K562 (cell line): ENCODE measurements around the gene SLX9. TPM values are rescaled to one million over a fixed set of nuclear protein-coding genes. Genes with fewer than 3 reads are reported as not detected.
A peak's percentile ranks its signal among the peaks of the same experiment; 100 is the strongest.

ENCODE experiments used
- ATAC-seq: fragments of 200-7000 bp; cut with Tn5 transposase; 3 replicates; pipeline ENCODE4 v1.9.1; 2020; ENCODE audit warnings: moderate library complexity
- BruUV-seq: library from RNA; stranded (reverse); fragments of 400-500 nt; replicated peaks from 2 replicates; lab custom pipeline; 2021; lab: Mats Ljungman, UMichigan
- CTCF ChIA-PET: fragments of 300-600 bp; formaldehyde crosslinking; extraction: SDS; loops from one replicate; lab custom pipeline; 2021; ENCODE audit warnings: low intra/inter-chr PET ratio; lab: Yijun Ruan, JAX
- POLR2A ChIA-PET: fragments of 300-600, 350-650 bp; sonication (Branson Sonifier 250); formaldehyde crosslinking; extraction: SDS; loops from one replicate; lab custom pipeline; 2021; ENCODE audit warnings: antibody characterized with exemption, inconsistent platforms; lab: Yijun Ruan, JAX
- DNase-seq, 4 experiments: peaks; one replicate each; pipeline versions ENCODE4 v3.0.0 to v3.0.0-alpha.2; 2011 to 2018; ENCODE audit warnings: low spot score in 3 of 4, mixed read lengths in 3 of 4; ENCODE audit errors: extremely low read depth in 1 of 4
- FAIRE-seq: peaks from 2 replicates; lab custom pipeline; 2011; peaks lifted over from hg19 to GRCh38; lab: Jason Lieb, UNC
- H2AFZ ChIP-seq: 2 replicates; pipeline ENCODE4 v1.6.0; 2011; ENCODE audit warnings: low read depth, low read length, control low read depth, inconsistent platforms
- H3K27ac ChIP-seq: fragments of 200-600 bp; 3 replicates; pipeline ENCODE4 v1.8.0; 2011; ENCODE audit warnings: low read depth, mild to moderate bottlenecking, control low read depth, inconsistent platforms, low read length, moderate library complexity, mixed read lengths; ENCODE audit errors: extremely low read depth
- H3K27me3 ChIP-seq, 2 experiments: fragments of 300-600 bp in 1 of 2; 2 replicates in 1 of 2; 3 replicates in 1 of 2; pipeline versions ENCODE4 v1.6.0 to v1.8.0; 2011; ENCODE audit warnings: inconsistent platforms in 2 of 2, low read length in 2 of 2, mild to moderate bottlenecking in 1 of 2, mixed read lengths in 1 of 2, moderate library complexity in 1 of 2; ENCODE audit not compliant: control insufficient read depth in 2 of 2, insufficient read depth in 2 of 2
- H3K36me3 ChIP-seq: fragments of 300-600 bp; 3 replicates; pipeline ENCODE4 v1.8.0; 2011; ENCODE audit warnings: mild to moderate bottlenecking, low read length, inconsistent platforms; ENCODE audit not compliant: control insufficient read depth, insufficient read depth
- H3K4me1 ChIP-seq, 2 experiments: fragments of 200-600 bp in 1 of 2; replicated peaks in 1 of 2; 2 replicates in 1 of 2; 3 replicates in 1 of 2; pipeline versions ENCODE4 v1.5.1 to v1.8.0; 2011; ENCODE audit warnings: inconsistent platforms in 2 of 2, low read length in 2 of 2, mild to moderate bottlenecking in 1 of 2, mixed read lengths in 1 of 2, moderate library complexity in 1 of 2; ENCODE audit not compliant: control insufficient read depth in 2 of 2, insufficient read depth in 2 of 2
- H3K4me2 ChIP-seq: 2 replicates; pipeline ENCODE4 v1.6.1; 2011; ENCODE audit warnings: low read length, control low read depth, inconsistent platforms, mixed read lengths; ENCODE audit not compliant: insufficient read depth
- H3K4me3 ChIP-seq: fragments of 200-600 bp; sonication (generic), shearing (Covaris generic); 2 replicates; pipeline ENCODE4 v1.5.1; 2016; ENCODE audit warnings: control low read depth, inconsistent platforms
- H3K79me2 ChIP-seq: fragments of 200-600 bp; 3 replicates; pipeline ENCODE4 v1.8.0; 2011; ENCODE audit warnings: low read length, inconsistent platforms; ENCODE audit not compliant: control insufficient read depth, insufficient read depth
- H3K9ac ChIP-seq, 2 experiments: 2 replicates each; pipeline versions ENCODE4 v1.6.0 to v1.6.1; 2011; ENCODE audit warnings: low read depth in 2 of 2, low read length in 2 of 2, control low read depth in 1 of 2, inconsistent platforms in 1 of 2, mild to moderate bottlenecking in 1 of 2, mixed read lengths in 1 of 2; ENCODE audit not compliant: insufficient read depth in 1 of 2
- H3K9me1 ChIP-seq: one replicate; pipeline ENCODE4 v1.6.0; 2011; ENCODE audit warnings: inconsistent platforms, mild to moderate bottlenecking, low read length, moderate library complexity; ENCODE audit not compliant: control insufficient read depth, insufficient read depth
- H3K9me3 ChIP-seq: replicated peaks from 2 replicates; pipeline ENCODE4 v1.5.1; 2011; ENCODE audit warnings: low read depth, low read length, inconsistent platforms; ENCODE audit not compliant: control insufficient read depth, insufficient read depth
- H4K20me1 ChIP-seq: replicated peaks from 2 replicates; pipeline ENCODE4 v1.6.1; 2011; ENCODE audit warnings: low read length, inconsistent platforms, mixed read lengths; ENCODE audit not compliant: control insufficient read depth, insufficient read depth
- MEF2D ChIP-seq: conservative IDR thresholded peaks from 2 replicates; pipeline ENCODE4 v1.6.1; 2016; ENCODE audit warnings: low read depth, missing genetic modification characterization, missing compliant biosample characterization
- NR2C1 ChIP-seq, 2 experiments: fragments of 450-650 bp; IDR thresholded peaks; 2 replicates each; pipeline ENCODE4 v1.6.1; 2017; ENCODE audit warnings: mild to moderate bottlenecking in 2 of 2, antibody characterized with exemption in 1 of 2, inconsistent platforms in 1 of 2, missing compliant biosample characterization in 1 of 2, missing genetic modification characterization in 1 of 2
- PCBP1 ChIP-seq: fragments of 200-400 bp; formaldehyde crosslinking; IDR thresholded peaks from 2 replicates; pipeline ENCODE4 v1.6.1; 2018; ENCODE audit warnings: mild to moderate bottlenecking, low read depth, low read length; ENCODE audit not compliant: poor library complexity, severe bottlenecking
- RBM15 ChIP-seq: fragments of 200-400 bp; formaldehyde crosslinking; IDR thresholded peaks from 2 replicates; pipeline ENCODE4 v1.6.1; 2018; ENCODE audit warnings: mild to moderate bottlenecking, low read length, moderate library complexity; ENCODE audit not compliant: insufficient read depth
- SUPT5H ChIP-seq: fragments of 450-650 bp; IDR thresholded peaks from 2 replicates; pipeline ENCODE4 v1.6.1; 2016
- TRIM24 ChIP-seq, 2 experiments: fragments of 450-650 bp; IDR thresholded peaks; 2 replicates each; pipeline ENCODE4 v1.6.1; 2016
- ZNF3 ChIP-seq: fragments of 250-450 bp; sonication (Bioruptor Pico); IDR thresholded peaks from 2 replicates; pipeline ENCODE4 v1.5.0; 2021; ENCODE audit warnings: mild to moderate bottlenecking, moderate library complexity
- ZNF57 ChIP-seq: fragments of 450-650 bp; formaldehyde crosslinking; IDR thresholded peaks from 2 replicates; pipeline ENCODE4 v1.4.0; 2020; ENCODE audit warnings: mild to moderate bottlenecking, moderate library complexity
- WGBS: fragments of 100-300 bp; shearing (Covaris generic); methylation state at CpG from one replicate; pipeline ENCODE4 v1.1.6; 2016; ENCODE audit warnings: low coverage, mixed read lengths; ENCODE audit not compliant: insufficient coverage; ENCODE audit errors: missing lambda C conversion rate; 5-methylcytosine and 5-hydroxymethylcytosine counted together
- in situ Hi-C: fragments of 300-500 bp; cut with MboI; formaldehyde crosslinking; loops from 4 replicates; pipeline ENCODE4 v1.15.0; 2018; ENCODE audit warnings: inconsistent platforms, mixed read lengths
- intact Hi-C: fragments of 100-400 bp; cut with micrococcal nuclease; formaldehyde crosslinking; loops from 2 replicates; pipeline ENCODE4 v1.14.2; 2022
- polyA plus RNA-seq, 8 experiments: library from polyadenylated mRNA; depleted of rRNA in 4 of 8; stranded (reverse) in 5 of 8; unstranded in 3 of 8; fragments of >200 nt; fragmentation: Nextera tagmentation in 2 of 8; fragmentation: Illumina TruSeq in 1 of 8; extraction: Ambion mirVana in 2 of 8; extraction: Trizol in 1 of 8; gene quantifications; 2 replicates each; pipeline versions ENCODE4 v1.2.1 to v1.2.3, GENCODE V29; 2011 to 2014; ENCODE audit warnings: inconsistent platforms in 1 of 8, missing spikeins in 1 of 8
- total RNA-seq, 7 experiments: library from RNA; depleted of rRNA in 6 of 7; stranded (reverse); fragments of >200 nt in 6 of 7; fragmentation: Illumina TruSeq in 2 of 7; extraction: Trizol in 2 of 7; gene quantifications; 2 replicates each; pipeline versions ENCODE4 v1.2.1 to v1.2.3, GENCODE V29; 2011 to 2021; ENCODE audit warnings: low replicate concordance in 1 of 7
- TF ChIP-seq, protein P1 (sequence below): fragments of 450-650 bp; formaldehyde crosslinking; IDR thresholded peaks from 2 replicates; pipeline ENCODE4 v1.4.0; 2022; ENCODE audit warnings: missing genetic modification characterization
- TF ChIP-seq, protein P2 (sequence below), 2 experiments: fragments of 450-650 bp; IDR thresholded peaks; 2 replicates each; pipeline ENCODE4 v1.6.1; 2018; ENCODE audit warnings: mild to moderate bottlenecking in 2 of 2, low read depth in 1 of 2; ENCODE audit not compliant: partially characterized antibody in 2 of 2

SLX9 gene
- total and polyA plus RNA-seq, 9 of the 15 experiments (the other 6 are each of a cell fraction or from before 2014, with no cell fraction given): 1.2 to 75.5 (median 16.5) TPM

DNA sequence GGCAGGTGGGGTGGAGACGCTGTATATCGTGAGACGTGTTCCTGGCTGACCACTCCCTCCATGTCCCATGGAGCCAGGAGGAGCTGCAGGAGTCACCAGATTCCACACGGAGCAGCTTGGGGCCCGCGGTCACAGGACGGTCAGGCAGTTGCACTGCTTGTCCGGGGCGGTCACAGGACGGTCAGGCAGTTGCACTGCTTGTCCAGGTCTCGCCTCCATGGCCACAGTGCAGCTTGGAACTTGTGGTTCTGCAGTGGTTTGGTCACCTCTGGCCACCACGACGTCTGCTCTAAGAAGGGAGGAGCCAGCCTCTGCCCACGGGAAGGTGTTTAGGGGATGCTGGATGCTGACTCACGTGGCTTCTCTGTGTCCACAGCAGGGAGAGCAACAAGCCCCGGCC, 33.0 kb downstream of the SLX9 start:
- intact Hi-C loops (no loop called here), in situ Hi-C loops (loop anchor here (25.0 kb wide), 1 partner anchor 864 kb away; no protein-coding TSS in a partner anchor)
- Histone ChIP-seq H3K36me3 (peaks cover 90% of the 10 kb centered on the region; the same call in 2 of the 3 replicates), H3K4me1 (peaks cover 5 to 68% of the 10 kb centered on the region in 2 experiments; a peak in 4 of 5 replicates), H3K79me2 (no peaks in the 10 kb centered on the region), H3K9me1 (no peaks in the 10 kb centered on the region), H3K4me3 (no peak overlapping the region), H2AFZ (no peak overlapping the region), H3K27me3 (no peaks in the 10 kb centered on the region), H3K27ac (no peak overlapping the region), H3K4me2 (no peak overlapping the region), H4K20me1 (peaks cover 16% of the 10 kb centered on the region), H3K9me3 (no peaks in the 10 kb centered on the region), H3K9ac (peak overlapping the region in 1 of 2 experiments; percentile 74; a peak in 2 of 4 replicates)
- POLR2A ChIA-PET: interaction anchor here (1.3 kb wide), 1 partner anchor 10 kb away, joined by 6 read pairs; no protein-coding TSS in a partner anchor
- BruUV-seq: no TSS peak
- FAIRE-seq (peak; percentile 51), DNase-seq (peak in 1 of 4 experiments; percentile 44), ATAC-seq (no peak)
- TF ChIP-seq PCBP1: no peak
- TF ChIP-seq SUPT5H: peak; percentile 25; the same call in 1 of the 2 replicates
- WGBS: 75% methylated on average over 16 of the region's 16 CpGs
- CTCF ChIA-PET: no interaction called here

DNA sequence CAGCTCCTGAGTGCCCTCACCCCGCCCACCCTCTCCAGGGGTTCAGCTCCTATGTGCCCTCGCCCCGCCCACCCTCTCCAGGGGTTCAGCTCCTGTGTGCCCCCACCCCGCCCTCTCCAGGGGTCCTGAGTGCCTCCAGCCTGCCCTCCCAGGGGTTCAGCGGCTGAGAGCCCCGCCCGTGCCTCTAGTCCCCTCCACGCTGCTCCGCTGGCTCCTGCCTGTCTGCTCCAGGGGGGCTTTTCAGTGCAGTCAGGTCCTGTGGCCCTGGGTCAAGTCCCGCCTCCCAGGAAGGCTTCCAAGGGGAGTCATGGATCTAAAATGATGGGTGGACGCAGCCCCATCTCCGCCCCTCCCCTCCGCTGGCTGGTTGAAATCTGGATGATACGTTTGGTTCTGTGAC, 33.8 kb downstream of the SLX9 start:
- BruUV-seq: no TSS peak
- Histone ChIP-seq H3K4me3 (no peak overlapping the region), H3K27me3 (no peaks in the 10 kb centered on the region), H3K4me2 (no peak overlapping the region), H3K9ac (no peak overlapping the region), H3K27ac (no peak overlapping the region), H4K20me1 (peaks cover 10% of the 10 kb centered on the region; the same call in 1 of the 2 replicates), H3K9me1 (no peaks in the 10 kb centered on the region), H3K9me3 (no peaks in the 10 kb centered on the region), H2AFZ (no peak overlapping the region), H3K79me2 (no peaks in the 10 kb centered on the region), H3K4me1 (peaks cover 0 to 63% of the 10 kb centered on the region in 2 experiments; a peak in 2 of 5 replicates), H3K36me3 (peaks cover 86% of the 10 kb centered on the region; the same call in 2 of the 3 replicates)
- WGBS: 96% methylated on average over 11 of the region's 14 CpGs
- TF ChIP-seq ZNF3 (no peak), NR2C1 (IDR thresholded peaks at IDR 0.05) (no peak), NR2C1 (tag; IDR thresholded peaks at IDR 0.05) (no peak), RBM15 (no peak), TRIM24 (IDR thresholded peaks at IDR 0.05) (no peak), MEF2D (tag) (no peak), ZNF57 (CRISPR knock-in tag) (no peak)
- TF ChIP-seq, protein P1, sequence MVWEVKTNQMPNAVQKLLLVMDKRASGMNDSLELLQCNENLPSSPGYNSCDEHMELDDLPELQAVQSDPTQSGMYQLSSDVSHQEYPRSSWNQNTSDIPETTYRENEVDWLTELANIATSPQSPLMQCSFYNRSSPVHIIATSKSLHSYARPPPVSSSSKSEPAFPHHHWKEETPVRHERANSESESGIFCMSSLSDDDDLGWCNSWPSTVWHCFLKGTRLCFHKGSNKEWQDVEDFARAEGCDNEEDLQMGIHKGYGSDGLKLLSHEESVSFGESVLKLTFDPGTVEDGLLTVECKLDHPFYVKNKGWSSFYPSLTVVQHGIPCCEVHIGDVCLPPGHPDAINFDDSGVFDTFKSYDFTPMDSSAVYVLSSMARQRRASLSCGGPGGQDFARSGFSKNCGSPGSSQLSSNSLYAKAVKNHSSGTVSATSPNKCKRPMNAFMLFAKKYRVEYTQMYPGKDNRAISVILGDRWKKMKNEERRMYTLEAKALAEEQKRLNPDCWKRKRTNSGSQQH: no peak
- TF ChIP-seq, protein P2, sequence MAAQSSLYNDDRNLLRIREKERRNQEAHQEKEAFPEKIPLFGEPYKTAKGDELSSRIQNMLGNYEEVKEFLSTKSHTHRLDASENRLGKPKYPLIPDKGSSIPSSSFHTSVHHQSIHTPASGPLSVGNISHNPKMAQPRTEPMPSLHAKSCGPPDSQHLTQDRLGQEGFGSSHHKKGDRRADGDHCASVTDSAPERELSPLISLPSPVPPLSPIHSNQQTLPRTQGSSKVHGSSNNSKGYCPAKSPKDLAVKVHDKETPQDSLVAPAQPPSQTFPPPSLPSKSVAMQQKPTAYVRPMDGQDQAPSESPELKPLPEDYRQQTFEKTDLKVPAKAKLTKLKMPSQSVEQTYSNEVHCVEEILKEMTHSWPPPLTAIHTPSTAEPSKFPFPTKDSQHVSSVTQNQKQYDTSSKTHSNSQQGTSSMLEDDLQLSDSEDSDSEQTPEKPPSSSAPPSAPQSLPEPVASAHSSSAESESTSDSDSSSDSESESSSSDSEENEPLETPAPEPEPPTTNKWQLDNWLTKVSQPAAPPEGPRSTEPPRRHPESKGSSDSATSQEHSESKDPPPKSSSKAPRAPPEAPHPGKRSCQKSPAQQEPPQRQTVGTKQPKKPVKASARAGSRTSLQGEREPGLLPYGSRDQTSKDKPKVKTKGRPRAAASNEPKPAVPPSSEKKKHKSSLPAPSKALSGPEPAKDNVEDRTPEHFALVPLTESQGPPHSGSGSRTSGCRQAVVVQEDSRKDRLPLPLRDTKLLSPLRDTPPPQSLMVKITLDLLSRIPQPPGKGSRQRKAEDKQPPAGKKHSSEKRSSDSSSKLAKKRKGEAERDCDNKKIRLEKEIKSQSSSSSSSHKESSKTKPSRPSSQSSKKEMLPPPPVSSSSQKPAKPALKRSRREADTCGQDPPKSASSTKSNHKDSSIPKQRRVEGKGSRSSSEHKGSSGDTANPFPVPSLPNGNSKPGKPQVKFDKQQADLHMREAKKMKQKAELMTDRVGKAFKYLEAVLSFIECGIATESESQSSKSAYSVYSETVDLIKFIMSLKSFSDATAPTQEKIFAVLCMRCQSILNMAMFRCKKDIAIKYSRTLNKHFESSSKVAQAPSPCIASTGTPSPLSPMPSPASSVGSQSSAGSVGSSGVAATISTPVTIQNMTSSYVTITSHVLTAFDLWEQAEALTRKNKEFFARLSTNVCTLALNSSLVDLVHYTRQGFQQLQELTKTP (IDR thresholded peaks at IDR 0.05; ENCODE audit: low read depth in 1 of 2, partially characterized antibody in 2 of 2): no peak
- no peak for ATAC-seq
- ChIA-PET POLR2A (no interaction called here), CTCF (no interaction called here)
- intact Hi-C loops: no loop called here
- in situ Hi-C loops: loop anchor here (25.0 kb wide), 1 partner anchor 864 kb away; no protein-coding TSS in a partner anchor
- no peak for FAIRE-seq
- DNase-seq: no peak
